HL-60 (cell line): ENCODE results near the gene KAZALD1.

ENCODE experiments used
- DNase-seq, 2 experiments: peaks; one replicate each; pipeline ENCODE4 v3.0.0-alpha.2; 2010 to 2020; ENCODE audit warnings: low read depth in 1 of 2, low spot score in 1 of 2
- H3K27ac ChIP-seq: fragments of 250-450 bp; sonication (Bioruptor Pico); replicated peaks from 2 replicates; pipeline ENCODE4 v1.5.1; 2020; ENCODE audit warnings: mild to moderate bottlenecking, moderate library complexity
- H3K27me3 ChIP-seq: fragments of 250-450 bp; sonication (Bioruptor Pico); 2 replicates; pipeline ENCODE4 v1.5.1; 2021; ENCODE audit warnings: mild to moderate bottlenecking, moderate library complexity; ENCODE audit not compliant: insufficient read depth, poor library complexity, severe bottlenecking
- H3K4me3 ChIP-seq: replicated peaks from 2 replicates; pipeline ENCODE4 v1.5.1; 2011; ENCODE audit warnings: mild to moderate bottlenecking, control low read depth, low read length; ENCODE audit not compliant: insufficient read depth
- GABPA ChIP-seq: IDR thresholded peaks from 2 replicates; pipeline ENCODE4 v1.6.1; 2012; ENCODE audit warnings: low read depth
- POLR2AphosphoS5 ChIP-seq: IDR thresholded peaks from 2 replicates; pipeline ENCODE4 v1.6.1; 2012; ENCODE audit warnings: low read depth
- SPI1 ChIP-seq: IDR thresholded peaks from 2 replicates; pipeline ENCODE4 v1.6.1; 2012; ENCODE audit warnings: low read depth, mild to moderate bottlenecking, borderline replicate concordance
- TF ChIP-seq, protein P1 (sequence below): IDR thresholded peaks from 2 replicates; pipeline ENCODE4 v1.6.1; 2012; ENCODE audit warnings: low read depth; ENCODE audit not compliant: insufficient replicate concordance
- TF ChIP-seq, protein P2 (sequence below): IDR thresholded peaks from one replicate; pipeline ENCODE4 v1.5.1; 2011; ENCODE audit warnings: low read length, control low read depth, inconsistent platforms; ENCODE audit not compliant: insufficient read depth

The KAZALD1 gene

DNA sequence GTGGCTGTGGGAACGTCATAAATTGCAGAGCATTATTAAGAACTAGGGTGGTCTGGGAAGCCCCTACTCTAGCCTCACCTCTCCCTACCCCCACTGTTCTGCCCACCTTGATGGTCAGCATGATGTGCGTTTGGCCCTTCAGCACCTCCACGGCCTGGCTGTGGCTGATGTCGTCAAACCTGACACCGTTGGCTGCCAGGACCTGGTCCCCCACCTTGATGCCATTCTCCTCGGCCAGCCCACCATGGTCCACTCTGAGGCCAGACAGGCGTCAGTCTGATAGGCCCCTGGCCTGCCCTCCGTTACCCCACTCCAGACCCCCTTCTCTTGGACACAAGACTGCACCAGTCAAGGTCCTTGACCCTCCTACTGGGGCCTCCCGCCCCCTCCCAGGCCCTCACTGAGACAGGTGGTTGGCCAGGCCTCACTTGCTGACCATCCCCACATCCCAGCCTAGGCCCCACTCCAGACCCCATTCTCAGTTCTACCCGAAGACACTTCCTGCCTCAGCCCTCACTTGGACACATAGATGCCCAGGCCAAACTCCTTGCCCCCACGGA lies 40.0 kb upstream of the KAZALD1 start:
- Histone ChIP-seq H3K27ac (no peak overlapping the region), H3K27me3 (no peaks in the 10 kb centered on the region), H3K4me3 (no peak overlapping the region)
- no peak for TF ChIP-seq POLR2AphosphoS5
- no peak for DNase-seq

GRCh38 chr10:101022967-101023705 lies 38.7 kb upstream of the KAZALD1 start:
- Histone ChIP-seq H3K27me3 (no peaks in the 10 kb centered on the region), H3K4me3 (no peak overlapping the region), H3K27ac (no peak overlapping the region)
- no peak for DNase-seq
- TF ChIP-seq, protein P1, sequence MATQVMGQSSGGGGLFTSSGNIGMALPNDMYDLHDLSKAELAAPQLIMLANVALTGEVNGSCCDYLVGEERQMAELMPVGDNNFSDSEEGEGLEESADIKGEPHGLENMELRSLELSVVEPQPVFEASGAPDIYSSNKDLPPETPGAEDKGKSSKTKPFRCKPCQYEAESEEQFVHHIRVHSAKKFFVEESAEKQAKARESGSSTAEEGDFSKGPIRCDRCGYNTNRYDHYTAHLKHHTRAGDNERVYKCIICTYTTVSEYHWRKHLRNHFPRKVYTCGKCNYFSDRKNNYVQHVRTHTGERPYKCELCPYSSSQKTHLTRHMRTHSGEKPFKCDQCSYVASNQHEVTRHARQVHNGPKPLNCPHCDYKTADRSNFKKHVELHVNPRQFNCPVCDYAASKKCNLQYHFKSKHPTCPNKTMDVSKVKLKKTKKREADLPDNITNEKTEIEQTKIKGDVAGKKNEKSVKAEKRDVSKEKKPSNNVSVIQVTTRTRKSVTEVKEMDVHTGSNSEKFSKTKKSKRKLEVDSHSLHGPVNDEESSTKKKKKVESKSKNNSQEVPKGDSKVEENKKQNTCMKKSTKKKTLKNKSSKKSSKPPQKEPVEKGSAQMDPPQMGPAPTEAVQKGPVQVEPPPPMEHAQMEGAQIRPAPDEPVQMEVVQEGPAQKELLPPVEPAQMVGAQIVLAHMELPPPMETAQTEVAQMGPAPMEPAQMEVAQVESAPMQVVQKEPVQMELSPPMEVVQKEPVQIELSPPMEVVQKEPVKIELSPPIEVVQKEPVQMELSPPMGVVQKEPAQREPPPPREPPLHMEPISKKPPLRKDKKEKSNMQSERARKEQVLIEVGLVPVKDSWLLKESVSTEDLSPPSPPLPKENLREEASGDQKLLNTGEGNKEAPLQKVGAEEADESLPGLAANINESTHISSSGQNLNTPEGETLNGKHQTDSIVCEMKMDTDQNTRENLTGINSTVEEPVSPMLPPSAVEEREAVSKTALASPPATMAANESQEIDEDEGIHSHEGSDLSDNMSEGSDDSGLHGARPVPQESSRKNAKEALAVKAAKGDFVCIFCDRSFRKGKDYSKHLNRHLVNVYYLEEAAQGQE: no peak
- TF ChIP-seq POLR2AphosphoS5: no peak

DNA sequence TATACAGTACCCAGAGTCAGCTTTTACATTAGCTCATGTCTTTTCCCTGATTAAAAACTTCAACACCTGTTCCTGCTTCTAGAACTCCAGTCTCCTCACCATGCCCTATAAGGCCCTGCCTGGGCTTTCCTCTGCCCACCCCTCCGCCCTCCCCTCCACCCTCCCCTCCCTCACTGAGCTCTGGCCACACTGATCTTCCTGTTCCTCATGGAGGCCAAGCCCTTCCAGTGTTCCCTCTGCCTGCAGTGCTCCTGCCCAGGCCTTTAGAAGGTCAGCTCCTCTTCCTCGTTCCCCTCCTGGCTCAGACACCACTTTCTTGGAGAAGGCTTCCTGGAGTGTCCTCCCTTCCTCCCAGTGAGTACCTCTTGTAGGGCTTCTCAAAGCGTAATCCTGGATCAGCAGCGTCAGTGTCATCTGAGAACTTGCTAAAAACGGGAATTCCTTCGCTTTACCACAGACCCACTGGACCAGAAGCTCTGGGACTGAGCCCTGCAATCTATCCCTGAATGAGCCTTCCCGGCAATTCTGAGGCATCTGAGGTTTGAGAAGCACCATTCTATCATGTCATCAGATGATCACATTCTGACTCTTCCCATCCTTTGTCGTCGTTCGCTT lies 34.6 kb upstream of the KAZALD1 start:
- peak; percentile 26 to 67 for DNase-seq
- no peak for TF ChIP-seq POLR2AphosphoS5
- TF ChIP-seq SPI1: no peak
- no peak for TF ChIP-seq GABPA
- TF ChIP-seq, protein P1: no peak
- TF ChIP-seq, protein P2, sequence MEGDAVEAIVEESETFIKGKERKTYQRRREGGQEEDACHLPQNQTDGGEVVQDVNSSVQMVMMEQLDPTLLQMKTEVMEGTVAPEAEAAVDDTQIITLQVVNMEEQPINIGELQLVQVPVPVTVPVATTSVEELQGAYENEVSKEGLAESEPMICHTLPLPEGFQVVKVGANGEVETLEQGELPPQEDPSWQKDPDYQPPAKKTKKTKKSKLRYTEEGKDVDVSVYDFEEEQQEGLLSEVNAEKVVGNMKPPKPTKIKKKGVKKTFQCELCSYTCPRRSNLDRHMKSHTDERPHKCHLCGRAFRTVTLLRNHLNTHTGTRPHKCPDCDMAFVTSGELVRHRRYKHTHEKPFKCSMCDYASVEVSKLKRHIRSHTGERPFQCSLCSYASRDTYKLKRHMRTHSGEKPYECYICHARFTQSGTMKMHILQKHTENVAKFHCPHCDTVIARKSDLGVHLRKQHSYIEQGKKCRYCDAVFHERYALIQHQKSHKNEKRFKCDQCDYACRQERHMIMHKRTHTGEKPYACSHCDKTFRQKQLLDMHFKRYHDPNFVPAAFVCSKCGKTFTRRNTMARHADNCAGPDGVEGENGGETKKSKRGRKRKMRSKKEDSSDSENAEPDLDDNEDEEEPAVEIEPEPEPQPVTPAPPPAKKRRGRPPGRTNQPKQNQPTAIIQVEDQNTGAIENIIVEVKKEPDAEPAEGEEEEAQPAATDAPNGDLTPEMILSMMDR: no peak
- Histone ChIP-seq H3K4me3 (no peak overlapping the region; the same call in 1 of the 2 replicates), H3K27me3 (no peaks in the 10 kb centered on the region), H3K27ac (no peak overlapping the region; the same call in 1 of the 2 replicates)

DNA sequence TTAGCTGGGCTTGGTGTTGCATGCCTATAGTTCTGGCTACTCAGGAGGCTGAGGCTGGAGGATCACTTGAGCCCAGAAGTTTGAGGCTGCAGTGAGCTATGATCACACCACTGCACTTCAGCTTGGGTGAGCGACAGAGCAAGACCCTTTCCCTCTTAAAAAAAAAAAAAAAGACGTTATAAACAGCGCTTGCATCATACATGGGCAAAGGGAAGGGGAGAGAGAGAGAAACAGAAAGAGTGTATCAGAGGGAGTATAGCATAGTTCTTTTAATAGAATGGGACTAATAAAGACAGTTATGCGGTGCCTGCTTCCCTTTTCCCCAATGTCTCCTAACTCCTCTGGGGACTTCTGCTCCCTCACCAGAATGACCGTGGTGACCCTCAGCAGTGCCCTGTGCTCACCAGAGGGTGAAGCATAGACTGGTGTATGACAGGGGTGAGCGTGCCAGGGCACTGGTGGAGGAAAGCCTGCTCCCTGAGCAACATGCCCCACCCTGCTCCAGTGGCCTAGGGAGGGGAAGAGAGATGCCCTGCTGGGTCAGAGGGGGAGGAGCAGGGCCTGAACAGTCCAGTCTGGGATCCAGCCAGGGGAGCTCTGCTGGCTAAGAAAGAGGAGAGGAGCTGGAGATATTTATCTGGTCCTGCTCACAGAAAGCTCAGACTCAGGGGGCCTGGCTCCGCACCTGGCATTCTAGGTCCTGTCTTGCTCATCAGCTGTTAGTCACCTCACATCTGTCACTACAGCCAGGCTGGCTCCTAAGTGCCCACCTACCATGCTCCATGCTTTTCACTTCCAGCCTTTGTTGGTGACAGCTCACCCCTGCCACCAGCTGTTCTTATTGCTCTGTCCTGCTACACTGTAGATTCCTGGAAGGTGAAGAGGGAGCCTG lies 33.1 kb upstream of the KAZALD1 start:
- Histone ChIP-seq H3K4me3 (no peak overlapping the region; the same call in 1 of the 2 replicates), H3K27me3 (no peaks in the 10 kb centered on the region), H3K27ac (peak overlapping the region; percentile 49)
- no peak for TF ChIP-seq GABPA
- TF ChIP-seq, protein P1: no peak
- TF ChIP-seq, protein P2: no peak
- TF ChIP-seq POLR2AphosphoS5: no peak
- no peak for TF ChIP-seq SPI1
- peak; percentile 46 to 78 for DNase-seq
